ENCODE measurements around the gene LRRC59.
"Not testable (repeated sequence)": the region's sequence is repeated elsewhere in the genome, so short reads cannot be mapped to it uniquely, and the experiment has no call there.

DNA sequence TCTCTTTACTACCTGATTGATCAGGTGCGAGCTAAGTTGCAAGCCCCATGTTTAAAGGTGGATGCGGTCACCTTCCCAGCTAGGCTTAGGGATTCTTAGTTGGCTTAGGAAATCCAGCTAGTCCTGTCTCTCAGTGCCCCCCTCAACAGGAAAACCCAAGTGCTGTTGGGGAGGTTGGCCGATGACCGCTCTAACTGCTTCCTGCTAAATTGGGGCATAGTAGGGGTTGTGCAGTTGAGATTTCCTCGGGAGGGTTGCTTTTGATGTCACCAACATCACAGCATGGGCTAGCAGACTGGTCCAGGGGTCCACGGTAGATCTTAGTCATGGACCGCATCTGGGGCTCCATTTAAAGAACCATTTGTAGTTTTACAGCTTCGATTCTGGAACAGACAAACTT is 2.3 kb upstream of the LRRC59 start:
- not testable (repeated sequence) for TF ChIP-seq CTCF, POLR2A (IDR thresholded peaks at IDR 0.05)
